ENCODE measurements around the gene OBSCN.

Gene OBSCN

DNA sequence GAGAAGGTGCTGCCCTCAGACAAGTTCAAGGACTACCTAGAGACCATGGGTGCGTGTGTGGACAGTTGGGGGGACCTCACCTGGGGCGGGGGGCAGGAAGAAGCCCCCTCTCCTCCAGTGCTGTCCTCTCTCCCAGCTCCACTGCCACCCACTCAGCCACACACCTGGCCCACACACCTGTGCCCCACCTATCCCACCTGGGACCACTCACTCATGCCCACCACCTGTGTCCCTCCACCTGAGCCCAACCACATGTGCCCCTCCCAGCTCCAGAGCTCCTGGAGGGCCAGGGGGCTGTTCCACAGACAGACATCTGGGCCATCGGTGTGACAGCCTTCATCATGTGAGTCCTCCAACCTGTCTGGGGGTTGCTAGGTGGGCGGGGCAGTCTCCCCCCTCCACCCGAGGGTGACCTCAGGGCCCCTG is 169.8 kb downstream of the OBSCN start:
- peak overlapping the region; percentile 66; the same call in 1 of the 2 replicates for H3K4me3 ChIP-seq (ENCODE audit: low read length)
- no peaks in the 10 kb centered on the region for H3K36me3 ChIP-seq (ENCODE audit: insufficient read depth, low read depth, low read length)
- H3K27me3 ChIP-seq (ENCODE audit: insufficient read depth, low read length), result peaks cover 33% of the 10 kb centered on the region
- no peaks in the 10 kb centered on the region for H3K9me3 ChIP-seq (ENCODE audit: insufficient read depth, low read depth, low read length)
- H3K27ac ChIP-seq (ENCODE audit: low read length), result no peak overlapping the region
- no peak overlapping the region for H3K9ac ChIP-seq (ENCODE audit: low read depth, low read length)
- no peaks in the 10 kb centered on the region for H3K4me1 ChIP-seq (ENCODE audit: insufficient read depth, low read length)

DNA sequence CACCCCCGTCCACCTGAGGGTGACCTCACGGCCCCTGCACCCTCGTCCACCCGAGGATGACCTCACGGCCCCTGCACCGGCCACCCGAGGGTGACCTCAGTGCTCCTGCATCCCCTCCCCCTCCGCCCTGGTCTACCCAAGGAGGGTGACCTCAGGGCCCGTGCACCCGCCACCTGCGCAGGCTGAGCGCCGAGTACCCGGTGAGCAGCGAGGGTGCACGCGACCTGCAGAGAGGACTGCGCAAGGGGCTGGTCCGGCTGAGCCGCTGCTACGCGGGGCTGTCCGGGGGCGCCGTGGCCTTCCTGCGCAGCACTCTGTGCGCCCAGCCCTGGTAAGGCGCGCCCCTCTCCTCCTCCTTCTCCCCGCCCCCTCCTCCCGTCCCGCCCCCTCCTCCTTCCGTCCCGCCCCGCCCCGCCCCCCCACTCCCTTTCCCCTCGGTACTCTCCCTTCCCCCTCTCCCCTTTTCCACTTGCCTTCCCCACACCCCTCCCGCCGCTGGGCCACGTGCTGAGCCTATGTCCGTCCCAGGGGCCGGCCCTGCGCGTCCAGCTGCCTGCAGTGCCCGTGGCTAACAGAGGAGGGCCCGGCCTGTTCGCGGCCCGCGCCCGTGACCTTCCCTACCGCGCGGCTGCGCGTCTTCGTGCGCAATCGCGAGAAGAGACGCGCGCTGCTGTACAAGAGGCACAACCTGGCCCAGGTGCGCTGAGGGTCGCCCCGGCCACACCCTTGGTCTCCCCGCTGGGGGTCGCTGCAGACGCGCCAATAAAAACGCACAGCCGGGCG is 170.4 kb downstream of the OBSCN start:
- H3K36me3 ChIP-seq (ENCODE audit: insufficient read depth, low read depth, low read length), result no peaks in the 10 kb centered on the region
- H3K9ac ChIP-seq (ENCODE audit: low read depth, low read length), result peak overlapping the region; percentile 76
- H3K4me3 ChIP-seq (ENCODE audit: low read length), result peak overlapping the region; percentile 80
- H3K27ac ChIP-seq (ENCODE audit: low read length), result no peak overlapping the region
- H3K27me3 ChIP-seq (ENCODE audit: insufficient read depth, low read length), result peaks cover 39% of the 10 kb centered on the region
- no peaks in the 10 kb centered on the region for H3K9me3 ChIP-seq (ENCODE audit: insufficient read depth, low read depth, low read length)
- no peaks in the 10 kb centered on the region for H3K4me1 ChIP-seq (ENCODE audit: insufficient read depth, low read length)

DNA sequence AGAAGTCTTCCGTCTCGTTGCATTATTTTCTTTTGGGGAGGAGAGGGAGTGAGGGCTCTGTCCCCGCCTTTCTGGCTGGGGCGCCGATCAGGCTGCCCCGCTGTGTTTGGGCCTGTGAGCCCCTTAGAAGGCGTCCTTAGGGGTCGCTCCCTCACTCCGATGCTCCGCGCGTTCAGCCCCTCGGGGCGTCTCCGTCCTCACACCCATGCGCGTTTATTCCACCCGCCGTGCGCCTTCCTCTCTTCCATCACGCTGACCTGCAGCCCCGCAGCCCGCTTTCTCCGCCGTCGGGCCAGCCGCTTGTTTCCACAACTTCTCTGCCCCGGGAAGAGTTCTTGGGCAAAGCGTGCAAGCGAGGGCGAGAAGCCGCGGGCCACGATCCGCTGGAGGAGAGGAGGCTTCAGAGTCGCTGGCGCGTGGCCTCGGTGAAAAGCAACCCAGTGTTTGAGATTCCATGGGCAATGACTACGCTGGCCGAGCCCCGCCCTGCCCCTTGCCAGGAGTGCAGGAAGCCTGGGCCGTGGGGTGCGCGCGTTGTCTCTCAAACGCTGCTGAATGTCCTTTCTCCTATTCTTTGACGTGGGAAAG is 171.1 kb downstream of the OBSCN start:
- no peaks in the 10 kb centered on the region for H3K4me1 ChIP-seq (ENCODE audit: insufficient read depth, low read length)
- H3K4me3 ChIP-seq (ENCODE audit: low read length), result peak overlapping the region; percentile 80
- H3K9ac ChIP-seq (ENCODE audit: low read depth, low read length), result peak overlapping the region; percentile 76; the same call in 1 of the 2 replicates
- no peaks in the 10 kb centered on the region for H3K9me3 ChIP-seq (ENCODE audit: insufficient read depth, low read depth, low read length)
- peaks cover 46% of the 10 kb centered on the region for H3K27me3 ChIP-seq (ENCODE audit: insufficient read depth, low read length)
- no peaks in the 10 kb centered on the region for H3K36me3 ChIP-seq (ENCODE audit: insufficient read depth, low read depth, low read length)
- no peak overlapping the region for H3K27ac ChIP-seq (ENCODE audit: low read length)

DNA sequence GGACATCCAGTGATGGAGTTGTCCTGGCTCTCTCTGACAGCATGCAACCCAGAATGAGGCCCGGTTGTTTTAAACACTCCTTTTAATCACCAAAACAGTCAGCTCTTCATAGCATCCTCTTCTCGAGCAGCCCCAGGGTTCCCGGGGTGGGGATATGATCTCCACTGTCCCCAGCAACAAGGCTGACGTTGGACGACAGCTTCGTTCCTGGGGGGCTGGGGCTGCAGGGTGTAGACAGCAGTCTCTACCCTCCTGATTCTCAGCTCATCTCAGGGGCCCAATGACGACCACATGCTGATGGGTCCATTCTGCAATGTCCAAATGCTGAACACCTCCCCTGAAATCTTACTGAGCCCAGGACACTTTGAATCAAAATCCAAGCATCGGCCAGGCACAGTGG is 171.8 kb downstream of the OBSCN start:
- no peak overlapping the region for H3K9ac ChIP-seq (ENCODE audit: low read depth, low read length)
- H3K4me1 ChIP-seq (ENCODE audit: insufficient read depth, low read length), result no peaks in the 10 kb centered on the region
- no peaks in the 10 kb centered on the region for H3K9me3 ChIP-seq (ENCODE audit: insufficient read depth, low read depth, low read length)
- H3K27ac ChIP-seq (ENCODE audit: low read length), result no peak overlapping the region
- H3K27me3 ChIP-seq (ENCODE audit: insufficient read depth, low read length), result peaks cover 48% of the 10 kb centered on the region
- H3K36me3 ChIP-seq (ENCODE audit: insufficient read depth, low read depth, low read length), result no peaks in the 10 kb centered on the region
- peak overlapping the region; percentile 80; the same call in 1 of the 2 replicates for H3K4me3 ChIP-seq (ENCODE audit: low read length)

DNA sequence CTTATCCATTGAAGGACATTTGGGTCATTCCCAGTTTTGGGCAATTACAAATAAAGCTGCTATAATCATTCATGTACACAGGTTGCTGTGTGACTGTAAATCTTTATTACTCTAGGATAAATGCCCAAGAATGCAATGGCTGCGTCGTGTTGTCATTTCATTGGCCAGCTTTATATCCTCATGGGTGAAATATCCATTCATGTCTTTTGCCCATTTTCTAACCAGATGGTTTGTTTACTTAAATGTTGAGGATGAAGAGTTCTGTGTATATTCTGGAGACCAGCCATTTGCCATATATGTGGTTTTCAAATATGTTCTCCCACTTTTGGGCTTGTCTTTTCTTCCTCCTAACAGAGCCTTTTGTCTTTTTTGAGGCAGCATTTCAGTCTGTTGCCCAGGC is 173.5 kb downstream of the OBSCN start:
- no peak overlapping the region for H3K27ac ChIP-seq (ENCODE audit: low read length)
- H3K36me3 ChIP-seq (ENCODE audit: insufficient read depth, low read depth, low read length), result no peaks in the 10 kb centered on the region
- H3K27me3 ChIP-seq (ENCODE audit: insufficient read depth, low read length), result peaks cover 48% of the 10 kb centered on the region
- H3K9ac ChIP-seq (ENCODE audit: low read depth, low read length), result no peak overlapping the region
- H3K4me3 ChIP-seq (ENCODE audit: low read length), result no peak overlapping the region
- H3K4me1 ChIP-seq (ENCODE audit: insufficient read depth, low read length), result no peaks in the 10 kb centered on the region
- no peaks in the 10 kb centered on the region for H3K9me3 ChIP-seq (ENCODE audit: insufficient read depth, low read depth, low read length)

DNA sequence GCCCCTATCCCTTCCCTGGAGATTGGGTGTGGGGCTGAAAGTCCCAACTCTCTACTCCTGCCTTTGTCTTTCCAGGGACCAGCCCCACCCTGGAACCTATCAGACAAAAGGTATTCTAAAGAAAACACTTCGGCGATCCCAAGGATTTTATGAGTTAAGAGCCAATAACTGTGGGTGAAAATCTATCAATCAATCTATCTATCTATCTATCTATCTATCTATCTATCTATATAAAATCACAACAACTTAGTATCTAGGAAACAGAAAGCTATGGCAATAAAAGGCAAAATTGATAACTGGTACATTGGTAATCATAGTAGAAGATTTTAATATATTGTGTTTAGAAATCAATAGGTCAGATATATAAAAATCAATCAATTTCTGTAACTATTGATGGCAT is 175.9 kb downstream of the OBSCN start:
- Histone ChIP-seq H3K27me3 (ENCODE audit: insufficient read depth, low read length) (peaks cover 43% of the 10 kb centered on the region), H3K9me3 (ENCODE audit: insufficient read depth, low read depth, low read length) (no peaks in the 10 kb centered on the region), H3K4me1 (ENCODE audit: insufficient read depth, low read length) (no peaks in the 10 kb centered on the region), H3K4me3 (ENCODE audit: low read length) (no peak overlapping the region), H3K9ac (ENCODE audit: low read depth, low read length) (no peak overlapping the region), H3K27ac (ENCODE audit: low read length) (no peak overlapping the region), H3K36me3 (ENCODE audit: insufficient read depth, low read depth, low read length) (no peaks in the 10 kb centered on the region)

DNA sequence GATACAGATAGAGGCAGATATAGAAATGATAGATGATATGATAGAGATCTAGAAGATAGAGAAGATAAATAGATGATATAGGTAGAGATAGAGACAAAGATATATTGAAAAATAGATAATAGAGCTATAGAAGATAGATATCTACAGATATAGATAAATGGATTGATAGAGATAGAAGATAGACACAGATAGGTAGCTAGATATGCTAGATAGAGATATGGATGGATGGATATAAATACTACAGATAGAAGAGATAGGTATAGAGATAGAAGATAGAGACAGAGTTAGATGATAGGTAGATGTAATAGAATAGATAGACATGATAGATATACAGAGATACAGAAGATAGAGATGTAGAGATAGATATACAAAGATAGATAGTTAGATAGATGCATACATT is 177.4 kb downstream of the OBSCN start:
- no peak overlapping the region for H3K27ac ChIP-seq (ENCODE audit: low read length)
- H3K4me1 ChIP-seq (ENCODE audit: insufficient read depth, low read length), result no peaks in the 10 kb centered on the region
- no peak overlapping the region for H3K9ac ChIP-seq (ENCODE audit: low read depth, low read length)
- peaks cover 29% of the 10 kb centered on the region for H3K27me3 ChIP-seq (ENCODE audit: insufficient read depth, low read length)
- no peaks in the 10 kb centered on the region for H3K9me3 ChIP-seq (ENCODE audit: insufficient read depth, low read depth, low read length)
- H3K4me3 ChIP-seq (ENCODE audit: low read length), result no peak overlapping the region
- H3K36me3 ChIP-seq (ENCODE audit: insufficient read depth, low read depth, low read length), result no peaks in the 10 kb centered on the region

DNA sequence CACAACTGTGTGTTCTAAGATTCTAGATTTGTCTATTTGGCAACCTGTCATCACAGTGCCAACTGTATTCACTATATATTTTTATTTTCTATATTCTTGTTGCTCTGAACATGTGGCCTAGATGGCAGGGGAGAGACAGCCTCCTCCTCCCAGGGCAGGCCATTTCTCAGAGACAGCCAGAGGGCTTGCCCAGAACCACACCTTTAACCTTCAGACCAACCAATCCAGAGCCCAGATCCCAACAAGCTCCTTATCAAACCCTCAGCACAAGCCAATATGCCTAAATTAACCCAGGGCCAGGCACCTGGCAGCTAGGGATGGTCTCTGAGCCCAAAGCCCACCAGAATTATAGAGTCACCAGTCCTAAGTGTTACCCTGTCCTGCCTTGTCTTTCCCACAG is 179.5 kb downstream of the OBSCN start:
- Histone ChIP-seq H3K9me3 (ENCODE audit: insufficient read depth, low read depth, low read length) (no peaks in the 10 kb centered on the region), H3K36me3 (ENCODE audit: insufficient read depth, low read depth, low read length) (peaks cover 6% of the 10 kb centered on the region; the same call in 1 of the 2 replicates), H3K4me1 (ENCODE audit: insufficient read depth, low read length) (no peaks in the 10 kb centered on the region), H3K27ac (ENCODE audit: low read length) (no peak overlapping the region), H3K27me3 (ENCODE audit: insufficient read depth, low read length) (peaks cover 15% of the 10 kb centered on the region), H3K4me3 (ENCODE audit: low read length) (no peak overlapping the region), H3K9ac (ENCODE audit: low read depth, low read length) (no peak overlapping the region)

DNA sequence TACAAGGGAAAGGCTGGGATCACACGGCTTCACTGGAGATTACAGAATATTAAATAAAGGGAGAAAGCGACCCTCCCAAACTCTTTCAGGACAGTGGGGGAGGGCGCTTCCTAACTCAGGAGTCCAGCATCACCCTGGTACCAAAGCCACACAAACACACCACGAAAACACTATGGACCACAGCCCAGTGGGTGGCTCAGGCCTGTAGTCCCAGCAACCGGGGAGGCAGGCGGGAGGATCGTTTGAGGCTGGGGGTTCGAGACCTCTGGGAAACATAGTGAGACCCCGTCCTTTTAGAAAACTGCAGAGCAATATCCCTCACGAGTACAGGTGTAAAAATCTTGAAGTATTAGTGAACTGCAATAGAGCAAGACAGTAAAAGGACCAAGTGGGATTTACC is 182.8 kb downstream of the OBSCN start:
- H3K4me1 ChIP-seq (ENCODE audit: insufficient read depth, low read length), result no peaks in the 10 kb centered on the region
- no peak overlapping the region for H3K4me3 ChIP-seq (ENCODE audit: low read length)
- H3K36me3 ChIP-seq (ENCODE audit: insufficient read depth, low read depth, low read length), result peaks cover 30% of the 10 kb centered on the region
- no peak overlapping the region for H3K9ac ChIP-seq (ENCODE audit: low read depth, low read length)
- no peak overlapping the region for H3K27ac ChIP-seq (ENCODE audit: low read length)
- H3K9me3 ChIP-seq (ENCODE audit: insufficient read depth, low read depth, low read length), result no peaks in the 10 kb centered on the region
- H3K27me3 ChIP-seq (ENCODE audit: insufficient read depth, low read length), result no peaks in the 10 kb centered on the region; the same call in 1 of the 2 replicates

DNA sequence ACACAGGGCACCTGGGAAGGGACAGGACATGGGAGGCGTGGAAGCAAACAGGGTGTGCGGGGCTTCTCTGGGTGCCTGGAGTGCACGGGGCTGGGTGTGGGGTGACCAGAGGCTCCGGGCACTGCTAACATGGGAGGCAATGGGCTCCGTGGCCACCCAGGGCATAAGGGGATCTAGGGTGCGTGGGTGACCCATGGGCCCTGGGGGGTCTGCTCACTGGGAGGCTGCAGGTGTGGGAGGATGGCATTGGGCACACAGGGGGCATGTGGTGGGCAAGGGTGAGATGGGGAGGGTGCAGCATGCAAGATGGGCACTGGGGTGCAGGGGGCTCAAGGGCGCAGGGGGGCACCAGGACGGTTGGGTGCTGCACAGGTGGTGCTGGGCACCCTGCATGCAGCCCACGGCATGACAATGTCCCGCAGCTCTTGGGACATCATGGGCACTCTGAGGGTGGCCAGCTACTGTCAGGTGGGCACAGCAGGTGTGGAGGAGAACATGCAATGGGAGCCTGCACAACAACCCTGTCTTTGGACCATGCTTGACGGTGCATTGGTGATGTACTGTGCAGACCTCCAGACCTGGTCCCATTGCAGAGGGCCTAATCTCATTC is 183.7 kb downstream of the OBSCN start:
- Histone ChIP-seq H3K4me3 (ENCODE audit: low read length) (no peak overlapping the region), H3K36me3 (ENCODE audit: insufficient read depth, low read depth, low read length) (peaks cover 39% of the 10 kb centered on the region), H3K4me1 (ENCODE audit: insufficient read depth, low read length) (no peaks in the 10 kb centered on the region), H3K27me3 (ENCODE audit: insufficient read depth, low read length) (no peaks in the 10 kb centered on the region; the same call in 1 of the 2 replicates), H3K9me3 (ENCODE audit: insufficient read depth, low read depth, low read length) (no peaks in the 10 kb centered on the region), H3K9ac (ENCODE audit: low read depth, low read length) (no peak overlapping the region), H3K27ac (ENCODE audit: low read length) (no peak overlapping the region)

DNA sequence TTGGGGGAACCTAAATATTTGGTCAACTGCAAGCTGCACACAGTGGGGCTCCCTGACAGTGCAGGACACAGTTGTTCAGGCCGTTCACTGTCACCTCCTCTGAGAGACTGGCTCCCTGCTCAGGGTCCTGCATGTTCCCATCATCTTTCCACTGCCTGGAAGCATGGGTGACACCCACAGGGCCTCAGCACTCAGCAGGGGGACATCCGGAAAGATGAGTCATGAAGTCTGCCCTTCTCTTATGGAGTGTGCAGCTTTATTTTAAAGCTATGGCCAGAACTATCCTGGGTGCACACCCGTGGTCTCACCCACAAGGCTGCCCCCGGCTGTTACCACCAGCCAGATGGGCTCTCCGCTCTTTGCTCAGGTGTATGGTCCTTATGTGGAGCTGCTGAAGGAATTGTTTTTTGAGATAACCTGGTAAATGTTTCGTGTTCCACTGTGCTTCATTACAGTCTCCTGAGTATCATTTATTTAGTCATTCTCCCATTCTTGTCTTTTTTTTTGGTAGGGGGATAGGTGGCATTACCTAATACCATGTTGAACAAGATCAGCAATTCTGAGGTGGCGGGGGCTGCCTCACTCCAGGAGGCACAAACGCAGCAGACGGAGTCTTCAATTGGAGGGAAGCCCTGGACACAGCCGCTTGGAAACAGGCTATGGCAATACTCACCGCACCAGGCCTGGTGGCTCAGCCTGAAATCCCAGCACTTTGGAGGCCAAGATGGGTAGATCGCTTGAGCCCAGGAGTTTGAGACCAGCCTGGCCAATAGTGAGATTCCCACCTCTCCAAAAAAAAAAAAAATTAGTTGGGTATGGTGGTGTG is 184.5 kb downstream of the OBSCN start:
- Histone ChIP-seq H3K9me3 (ENCODE audit: insufficient read depth, low read depth, low read length) (no peaks in the 10 kb centered on the region), H3K9ac (ENCODE audit: low read depth, low read length) (no peak overlapping the region), H3K4me3 (ENCODE audit: low read length) (no peak overlapping the region), H3K4me1 (ENCODE audit: insufficient read depth, low read length) (no peaks in the 10 kb centered on the region), H3K27me3 (ENCODE audit: insufficient read depth, low read length) (no peaks in the 10 kb centered on the region), H3K27ac (ENCODE audit: low read length) (no peak overlapping the region), H3K36me3 (ENCODE audit: insufficient read depth, low read depth, low read length) (peaks cover 46% of the 10 kb centered on the region)
